Measurements from ENCODE around the gene SEZ6L2. TPM values are rescaled to one million over a fixed set of nuclear protein-coding genes. Genes with fewer than 3 reads are reported as not detected.

SEZ6L2 gene
- total and polyA plus RNA-seq, 2 of the 13 experiments (the other 11 are each of a cell fraction or from before 2014, with no cell fraction given): 14.9 to 16.9 TPM

DNA sequence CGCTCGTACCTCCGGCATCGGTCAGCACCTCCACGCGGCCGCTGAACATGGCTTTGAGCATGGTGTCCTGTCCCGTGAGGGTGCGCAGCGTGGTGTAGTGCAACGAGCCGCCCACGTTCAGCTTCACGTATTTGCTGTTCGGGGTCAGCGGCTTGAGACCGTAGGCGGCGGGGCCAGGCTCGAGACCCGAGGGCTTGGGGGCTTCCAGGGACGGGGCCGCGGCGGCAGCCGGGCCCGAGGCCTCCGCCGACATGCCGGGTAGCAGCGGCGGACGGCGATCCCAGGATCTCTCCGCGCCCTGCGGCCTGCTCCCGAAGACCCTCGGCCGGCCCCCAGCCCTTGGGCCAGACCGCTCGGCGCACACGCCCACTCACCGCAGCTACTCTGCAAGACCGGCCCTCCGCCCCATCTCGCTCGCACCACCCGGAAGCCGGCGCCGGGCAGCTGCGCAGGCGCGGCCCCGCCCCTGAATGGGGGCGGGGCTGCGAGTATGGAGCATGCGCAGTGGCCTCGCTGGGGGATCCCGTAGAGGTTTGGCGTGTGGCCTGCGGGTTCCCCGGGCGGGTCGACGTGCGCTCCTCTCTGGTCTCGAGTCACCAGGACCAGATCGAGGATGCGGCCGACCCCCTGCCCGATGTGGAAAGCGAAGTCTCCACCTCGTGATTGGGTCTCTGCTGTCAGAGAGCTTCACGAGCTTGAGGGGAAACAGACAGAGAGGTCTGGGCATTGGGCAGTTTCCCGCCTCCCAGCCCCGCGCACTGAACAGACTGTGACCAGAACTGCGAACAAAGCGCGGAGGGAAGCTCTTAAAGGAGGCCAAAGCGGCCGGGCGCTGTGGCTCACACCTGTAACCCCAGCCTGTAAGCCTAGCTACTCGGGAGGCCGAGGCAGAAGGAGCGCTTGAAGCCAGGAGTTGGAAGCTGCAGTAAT is 26.7 kb upstream of the SEZ6L2 start, which contains the start of gene KCTD13 (continued):
- TF ChIP-seq, protein P1, sequence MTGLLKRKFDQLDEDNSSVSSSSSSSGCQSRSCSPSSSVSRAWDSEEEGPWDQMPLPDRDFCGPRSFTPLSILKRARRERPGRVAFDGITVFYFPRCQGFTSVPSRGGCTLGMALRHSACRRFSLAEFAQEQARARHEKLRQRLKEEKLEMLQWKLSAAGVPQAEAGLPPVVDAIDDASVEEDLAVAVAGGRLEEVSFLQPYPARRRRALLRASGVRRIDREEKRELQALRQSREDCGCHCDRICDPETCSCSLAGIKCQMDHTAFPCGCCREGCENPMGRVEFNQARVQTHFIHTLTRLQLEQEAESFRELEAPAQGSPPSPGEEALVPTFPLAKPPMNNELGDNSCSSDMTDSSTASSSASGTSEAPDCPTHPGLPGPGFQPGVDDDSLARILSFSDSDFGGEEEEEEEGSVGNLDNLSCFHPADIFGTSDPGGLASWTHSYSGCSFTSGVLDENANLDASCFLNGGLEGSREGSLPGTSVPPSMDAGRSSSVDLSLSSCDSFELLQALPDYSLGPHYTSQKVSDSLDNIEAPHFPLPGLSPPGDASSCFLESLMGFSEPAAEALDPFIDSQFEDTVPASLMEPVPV (CRISPR knock-in tag; IDR thresholded peaks at IDR 0.05): peak; percentile 94
- TF ChIP-seq ZNF20 (CRISPR knock-in tag; IDR thresholded peaks at IDR 0.05) (0 out of 2 replicates have a peak, but pooled peaks have one; percentile 34), ZNF451 (CRISPR knock-in tag; IDR thresholded peaks at IDR 0.05) (peak; percentile 26; the same call in 1 of the 2 replicates), ZNF33A (CRISPR knock-in tag; IDR thresholded peaks at IDR 0.05; ENCODE audit: borderline replicate concordance) (no peak), SRF (IDR thresholded peaks at IDR 0.05; ENCODE audit: low read depth, low read length) (no peak), ZNF550 (CRISPR knock-in tag; IDR thresholded peaks at IDR 0.05; ENCODE audit: borderline replicate concordance) (no peak), MAFF (IDR thresholded peaks at IDR 0.05; ENCODE audit: low read depth, low read length) (no peak; the same call in 1 of the 2 replicates), DNMT1 (CRISPR knock-in tag; IDR thresholded peaks at IDR 0.05) (peak; percentile 93; the same call in 1 of the 2 replicates), ZNF264 (CRISPR knock-in tag; IDR thresholded peaks at IDR 0.05) (peak; percentile 73), SCMH1 (CRISPR knock-in tag; IDR thresholded peaks at IDR 0.05; ENCODE audit: borderline replicate concordance) (no peak), TOE1 (CRISPR knock-in tag; IDR thresholded peaks at IDR 0.05) (peak; percentile 67; the same call in 1 of the 2 replicates), ZMYM4 (CRISPR knock-in tag; IDR thresholded peaks at IDR 0.05) (peak; percentile 72; the same call in 1 of the 2 replicates), ZNF180 (CRISPR knock-in tag; IDR thresholded peaks at IDR 0.05; ENCODE audit: borderline replicate concordance, low read depth) (no peak), CENPX (CRISPR knock-in tag; IDR thresholded peaks at IDR 0.05) (no peak), PLRG1 (conservative IDR thresholded peaks at IDR 0.05) (no peak)
- TF ChIP-seq, protein P2, sequence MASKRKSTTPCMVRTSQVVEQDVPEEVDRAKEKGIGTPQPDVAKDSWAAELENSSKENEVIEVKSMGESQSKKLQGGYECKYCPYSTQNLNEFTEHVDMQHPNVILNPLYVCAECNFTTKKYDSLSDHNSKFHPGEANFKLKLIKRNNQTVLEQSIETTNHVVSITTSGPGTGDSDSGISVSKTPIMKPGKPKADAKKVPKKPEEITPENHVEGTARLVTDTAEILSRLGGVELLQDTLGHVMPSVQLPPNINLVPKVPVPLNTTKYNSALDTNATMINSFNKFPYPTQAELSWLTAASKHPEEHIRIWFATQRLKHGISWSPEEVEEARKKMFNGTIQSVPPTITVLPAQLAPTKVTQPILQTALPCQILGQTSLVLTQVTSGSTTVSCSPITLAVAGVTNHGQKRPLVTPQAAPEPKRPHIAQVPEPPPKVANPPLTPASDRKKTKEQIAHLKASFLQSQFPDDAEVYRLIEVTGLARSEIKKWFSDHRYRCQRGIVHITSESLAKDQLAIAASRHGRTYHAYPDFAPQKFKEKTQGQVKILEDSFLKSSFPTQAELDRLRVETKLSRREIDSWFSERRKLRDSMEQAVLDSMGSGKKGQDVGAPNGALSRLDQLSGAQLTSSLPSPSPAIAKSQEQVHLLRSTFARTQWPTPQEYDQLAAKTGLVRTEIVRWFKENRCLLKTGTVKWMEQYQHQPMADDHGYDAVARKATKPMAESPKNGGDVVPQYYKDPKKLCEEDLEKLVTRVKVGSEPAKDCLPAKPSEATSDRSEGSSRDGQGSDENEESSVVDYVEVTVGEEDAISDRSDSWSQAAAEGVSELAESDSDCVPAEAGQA (IDR thresholded peaks at IDR 0.05; ENCODE audit: low read depth): no peak
- TF ChIP-seq, protein P2 (CRISPR knock-in tag; IDR thresholded peaks at IDR 0.05; ENCODE audit: borderline replicate concordance): peak; percentile 91; the same call in 1 of the 2 replicates
- TF ChIP-seq, protein P3, sequence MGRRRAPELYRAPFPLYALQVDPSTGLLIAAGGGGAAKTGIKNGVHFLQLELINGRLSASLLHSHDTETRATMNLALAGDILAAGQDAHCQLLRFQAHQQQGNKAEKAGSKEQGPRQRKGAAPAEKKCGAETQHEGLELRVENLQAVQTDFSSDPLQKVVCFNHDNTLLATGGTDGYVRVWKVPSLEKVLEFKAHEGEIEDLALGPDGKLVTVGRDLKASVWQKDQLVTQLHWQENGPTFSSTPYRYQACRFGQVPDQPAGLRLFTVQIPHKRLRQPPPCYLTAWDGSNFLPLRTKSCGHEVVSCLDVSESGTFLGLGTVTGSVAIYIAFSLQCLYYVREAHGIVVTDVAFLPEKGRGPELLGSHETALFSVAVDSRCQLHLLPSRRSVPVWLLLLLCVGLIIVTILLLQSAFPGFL (CRISPR knock-in tag; IDR thresholded peaks at IDR 0.05): peak; percentile 64; the same call in 1 of the 2 replicates

All from HepG2 (cell line).